Left ventricle myocardium superior (tissue), 1 donor: ENCODE measurements around the gene MATK. TPM values are rescaled to one million over a fixed set of nuclear protein-coding genes. Genes with fewer than 3 reads are reported as not detected.
"Not testable (repeated sequence)": the region's sequence is repeated elsewhere in the genome, so short reads cannot be mapped to it uniquely, and the experiment has no call there.

Experiments used
- ATAC-seq: fragments of 200-7000 bp; cut with Tn5 transposase; one replicate; pipeline ENCODE4 v1.9.1; 2020; ENCODE audit warnings: mild to moderate bottlenecking, moderate library complexity
- DNase-seq: peaks from one replicate; pipeline ENCODE4 v3.0.0-alpha.2; 2020
- intact Hi-C: fragments of 100-400 bp; cut with micrococcal nuclease; formaldehyde crosslinking; loops from one replicate; pipeline ENCODE4 v1.11.0; 2022
- total RNA-seq: library from RNA; stranded (reverse); fragmentation: NEBNext Ultra II Directional; extraction: Animal tissue kit (Norgen Biotek cat#: 25700); gene quantifications from one replicate; pipeline ENCODE4 v1.2.1, GENCODE V29; 2021
- donor health status: DM: no; HTN: yes; CAD: no; lungs with severe emphysema.

MATK gene
- total RNA-seq, 1 donor from 2014 or later = 0.62 TPM

- ATAC-seq = no peak
- intact Hi-C loops = no loop called here
- no peak for DNase-seq
Measured at GRCh38 chr19:3760871-3761361, 25.3 kb downstream of the MATK start.

GRCh38 chr19:3759482-3760254 is 26.5 kb downstream of the MATK start:
- no peak for ATAC-seq
- intact Hi-C loops = no loop called here
- no peak for DNase-seq

- ATAC-seq, intact Hi-C loops, DNase-seq: not testable (repeated sequence)
Measured at GRCh38 chr19:3758297-3758696, 27.9 kb downstream of the MATK start.

- ATAC-seq, intact Hi-C loops, DNase-seq: not testable (repeated sequence)
Measured at GRCh38 chr19:3757705-3758104, 28.5 kb downstream of the MATK start.

- no peak for ATAC-seq
- intact Hi-C loops = no loop called here
- DNase-seq = no peak
Measured at GRCh38 chr19:3753631-3754410, 32.4 kb downstream of the MATK start.

GRCh38 chr19:3752492-3752891 is 33.7 kb downstream of the MATK start:
- DNase-seq (no peak), ATAC-seq (no peak)
- intact Hi-C loops = no loop called here

- ATAC-seq (no peak), DNase-seq (no peak)
- intact Hi-C loops = no loop called here
Measured at GRCh38 chr19:3751236-3751635, 34.9 kb downstream of the MATK start.

- DNase-seq (no peak), ATAC-seq (no peak)
- intact Hi-C loops = no loop called here
Measured at GRCh38 chr19:3750211-3750610, 36.0 kb downstream of the MATK start.

GRCh38 chr19:3748965-3749364 is 37.2 kb downstream of the MATK start:
- DNase-seq (no peak), ATAC-seq (no peak)
- intact Hi-C loops = no loop called here

- intact Hi-C loops = no loop called here
- no peak for ATAC-seq
- DNase-seq = no peak
Measured at GRCh38 chr19:3746371-3747056, 39.7 kb downstream of the MATK start.

GRCh38 chr19:3745363-3746045 is 40.7 kb downstream of the MATK start:
- intact Hi-C loops = no loop called here
- ATAC-seq (no peak), DNase-seq (no peak)

- intact Hi-C loops = no loop called here
- DNase-seq (no peak), ATAC-seq (no peak)
Measured at GRCh38 chr19:3743486-3743885, 42.7 kb downstream of the MATK start.

- intact Hi-C loops = no loop called here
- DNase-seq (no peak), ATAC-seq (no peak)
Measured at GRCh38 chr19:3740431-3740830, 45.8 kb downstream of the MATK start.

GRCh38 chr19:3738477-3739220 is 47.5 kb downstream of the MATK start:
- intact Hi-C loops = no loop called here
- ATAC-seq (no peak), DNase-seq (no peak)

- DNase-seq = no peak
- intact Hi-C loops = no loop called here
Measured at GRCh38 chr19:3737487-3738205, 48.5 kb downstream of the MATK start.

GRCh38 chr19:3736106-3736724 is 50.0 kb downstream of the MATK start:
- ATAC-seq (no peak), DNase-seq (no peak)
- intact Hi-C loops = no loop called here

More at GRCh38 chr19:3737487-3738205, 48.5 kb downstream of the MATK start:
- ATAC-seq = no peak

- ATAC-seq (no peak), DNase-seq (no peak)
- intact Hi-C loops = no loop called here
Measured at GRCh38 chr19:3734310-3734600, 51.9 kb downstream of the MATK start.
